ENCODE data around the gene GTF2IRD1.

The GTF2IRD1 gene

DNA sequence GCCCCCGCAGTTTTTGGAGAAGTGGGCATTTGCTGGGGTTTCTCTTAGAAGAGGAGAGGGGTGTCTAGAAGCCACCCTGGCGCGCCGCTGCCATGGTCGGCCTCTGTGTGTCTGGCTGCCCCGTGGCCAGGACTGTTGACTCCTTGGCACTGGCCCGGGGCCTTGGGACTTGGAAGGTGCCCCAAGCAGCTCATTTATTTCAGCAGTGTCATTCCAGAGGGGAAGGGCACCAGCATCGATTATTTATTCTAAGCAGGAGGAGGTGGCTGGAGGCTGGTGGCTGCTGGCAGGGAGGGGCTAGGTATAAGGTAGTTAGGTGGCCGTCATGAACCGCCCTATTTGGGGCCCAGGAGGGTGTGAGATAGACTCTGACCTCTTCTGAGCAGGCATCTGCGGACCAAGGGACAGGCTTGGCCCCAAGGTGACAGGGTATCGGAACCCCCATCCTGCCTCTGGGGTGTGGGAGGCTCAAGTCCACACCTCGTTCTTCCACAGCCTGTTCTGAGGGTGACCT lies 1.6 kb downstream of the GTF2IRD1 start:
- H4K20me1 ChIP-seq: peaks cover 2 to 56% (median 37%) of the 10 kb centered on the region in 11 experiments; a peak in 15 of 22 replicates
- peak overlapping the region; percentile 38 to 90 (median 84); a peak in 20 of 22 replicates for H3K9ac ChIP-seq
- no peak for TF ChIP-seq Cebpa-rat (IDR thresholded peaks at IDR 0.05)
- H3K4me1 ChIP-seq: peaks cover 27 to 45% (median 34%) of the 10 kb centered on the region in 10 experiments
- H3K9me3 ChIP-seq (replicated peaks in 1 of 11): peaks cover 0 to 13% (median 9%) of the 10 kb centered on the region in 11 experiments; a peak in 12 of 22 replicates
- no peaks in the 10 kb centered on the region for H3K27me3 ChIP-seq
- H3K27ac ChIP-seq: peak overlapping the region in 8 of 11 experiments; percentile 78 to 85 (median 82); a peak in 16 of 22 replicates
- peak overlapping the region; percentile 82 to 97 (median 93) for H3K4me2 ChIP-seq
- peak overlapping the region in 9 of 10 experiments; percentile 68 to 80 (median 74); a peak in 17 of 20 replicates for H3K4me3 ChIP-seq
- peaks cover 0 to 9% (median 0%) of the 10 kb centered on the region in 11 experiments; a peak in 2 of 22 replicates for H3K36me3 ChIP-seq

DNA sequence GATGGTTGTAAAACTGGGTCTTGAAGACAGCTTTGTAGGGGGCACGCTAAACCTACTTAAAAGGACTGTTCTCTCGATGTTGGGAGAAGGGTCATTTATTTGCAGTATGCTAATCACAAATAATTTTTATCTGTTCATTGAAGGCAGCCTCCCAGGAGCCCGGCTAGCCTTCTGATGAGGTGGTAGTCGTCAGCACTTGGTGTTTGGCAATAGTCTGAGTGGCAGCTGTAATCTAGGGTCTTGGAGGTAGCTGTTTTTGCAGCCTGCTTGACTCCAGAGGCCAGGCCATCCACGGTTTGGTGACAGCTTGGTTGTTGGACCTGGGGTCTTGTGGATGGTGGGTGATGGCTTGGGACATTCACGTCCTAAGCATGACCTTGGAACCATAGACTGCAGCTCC lies 2.2 kb downstream of the GTF2IRD1 start:
- peak overlapping the region; percentile 82 to 97 (median 93) for H3K4me2 ChIP-seq
- H3K27ac ChIP-seq: peak overlapping the region in 7 of 11 experiments; percentile 81 to 85 (median 82); a peak in 12 of 22 replicates
- no peaks in the 10 kb centered on the region for H3K27me3 ChIP-seq
- peaks cover 5 to 62% (median 43%) of the 10 kb centered on the region in 11 experiments; a peak in 18 of 22 replicates for H4K20me1 ChIP-seq
- TF ChIP-seq Cebpa-rat (IDR thresholded peaks at IDR 0.05): 0 out of 22 replicates have a peak, but pooled peaks of 1 of the 11 experiments have one; percentile 23
- H3K9me3 ChIP-seq (replicated peaks in 1 of 11): peaks cover 0 to 13% (median 9%) of the 10 kb centered on the region in 11 experiments; a peak in 12 of 22 replicates
- peaks cover 0 to 12% (median 0%) of the 10 kb centered on the region in 11 experiments; a peak in 3 of 22 replicates for H3K36me3 ChIP-seq
- H3K9ac ChIP-seq: peak overlapping the region in 9 of 11 experiments; percentile 38 to 90 (median 85); a peak in 14 of 22 replicates
- peak overlapping the region in 7 of 10 experiments; percentile 70 to 80 (median 75); a peak in 6 of 20 replicates for H3K4me3 ChIP-seq
- peaks cover 27 to 45% (median 35%) of the 10 kb centered on the region in 10 experiments for H3K4me1 ChIP-seq

DNA sequence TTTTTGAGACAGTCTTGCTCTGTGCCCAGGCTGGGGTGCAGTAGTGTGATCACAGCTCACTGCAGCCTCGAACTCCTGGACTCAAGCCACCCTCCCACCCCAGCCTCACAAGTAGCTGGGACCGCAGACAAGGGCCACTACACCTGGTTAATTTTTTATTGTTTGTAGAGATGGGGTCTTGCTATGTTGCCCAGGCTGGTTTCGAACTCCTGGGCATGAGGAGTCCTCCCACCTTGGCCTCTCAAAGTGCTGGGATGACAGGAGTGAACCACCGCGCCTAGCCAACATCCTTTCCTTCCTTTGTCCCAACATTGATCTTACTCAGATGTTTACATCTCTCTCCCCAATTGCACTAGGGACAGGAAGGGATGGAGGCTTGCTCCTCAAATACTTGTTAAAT lies 3.3 kb downstream of the GTF2IRD1 start:
- TF ChIP-seq Cebpa-rat (IDR thresholded peaks at IDR 0.05): no peak
- peak overlapping the region in 10 of 11 experiments; percentile 8 to 97 (median 91); a peak in 12 of 22 replicates for H3K4me2 ChIP-seq

DNA sequence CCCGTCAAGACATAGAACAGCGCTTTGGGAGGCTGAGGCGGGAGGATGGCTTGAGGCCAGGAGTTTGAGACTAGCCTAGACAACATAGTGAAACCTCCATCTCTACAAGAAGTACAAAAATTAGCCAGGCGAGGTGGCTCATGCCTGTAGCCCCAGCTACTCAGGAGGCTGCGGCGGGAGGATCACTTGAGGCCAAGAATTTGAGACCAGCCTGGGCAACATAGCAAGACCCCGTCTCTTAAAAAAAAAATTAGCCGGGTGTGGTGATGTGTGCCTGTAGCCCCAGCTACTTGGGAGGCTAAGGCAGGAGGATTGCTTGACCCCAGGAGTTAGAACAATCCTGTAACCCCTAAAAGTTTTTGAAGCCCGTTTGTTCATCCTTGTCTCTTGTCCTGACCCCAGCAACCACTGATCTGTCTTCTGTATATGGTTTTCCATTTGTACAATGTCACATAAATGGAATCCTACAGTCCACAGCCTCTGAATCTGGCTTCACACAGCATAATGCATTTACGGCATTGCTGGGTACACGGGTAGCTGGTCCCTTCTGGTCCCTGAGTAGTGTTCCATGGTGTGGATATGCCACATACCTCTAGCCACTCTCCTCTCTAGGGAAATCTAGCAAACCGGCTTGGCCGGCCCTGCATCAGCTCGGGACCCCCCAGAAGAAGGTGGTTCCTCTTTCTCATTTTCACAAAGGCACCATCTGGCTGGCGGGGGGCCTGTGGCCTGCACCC lies 8.4 kb downstream of the GTF2IRD1 start:
- TF ChIP-seq Cebpa-rat (IDR thresholded peaks at IDR 0.05): no peak

More for the DNA sequence above, 3.3 kb downstream of the GTF2IRD1 start:
- 0 out of 22 replicates have a peak overlapping the region, but pooled peaks of 1 of the 11 experiments have one; percentile 28 for H3K9ac ChIP-seq
- H3K9me3 ChIP-seq (replicated peaks in 1 of 11): peaks cover 0 to 8% (median 6%) of the 10 kb centered on the region in 11 experiments; a peak in 12 of 22 replicates
- H3K36me3 ChIP-seq: peaks cover 0 to 14% (median 0%) of the 10 kb centered on the region in 11 experiments; a peak in 3 of 22 replicates
- H3K4me1 ChIP-seq: peaks cover 29 to 47% (median 37%) of the 10 kb centered on the region in 10 experiments
- H3K4me3 ChIP-seq: no peak overlapping the region
- no peaks in the 10 kb centered on the region for H3K27me3 ChIP-seq
- H4K20me1 ChIP-seq: peaks cover 13 to 73% (median 54%) of the 10 kb centered on the region in 11 experiments; a peak in 20 of 22 replicates
- peak overlapping the region in 4 of 11 experiments; percentile 10 to 82 (median 31); a peak in 4 of 22 replicates for H3K27ac ChIP-seq

DNA sequence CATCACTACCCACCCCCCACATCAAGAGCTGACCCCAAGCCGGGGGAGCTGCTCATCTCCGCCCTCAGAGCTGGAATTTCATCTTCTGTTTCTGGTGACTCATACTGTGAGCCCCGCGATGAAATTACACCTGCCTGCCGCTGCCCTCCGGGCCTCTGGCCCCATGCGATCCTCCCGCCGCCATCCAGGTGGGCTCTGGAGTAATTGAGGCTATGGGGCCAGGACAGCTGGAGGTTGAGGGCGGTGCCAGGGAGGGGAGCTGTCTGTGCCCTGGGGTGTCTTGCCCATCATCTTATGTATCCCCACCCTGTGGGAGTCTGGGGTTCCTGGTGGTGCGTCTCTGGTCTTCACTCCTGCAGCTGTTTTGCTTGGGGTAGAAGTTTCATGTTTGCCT lies 9.0 kb downstream of the GTF2IRD1 start:
- no peaks in the 10 kb centered on the region for H3K9me3 ChIP-seq (replicated peaks in 1 of 11)
- no peaks in the 10 kb centered on the region for H3K27me3 ChIP-seq
- peaks cover 34 to 99% (median 88%) of the 10 kb centered on the region in 11 experiments; a peak in 21 of 22 replicates for H4K20me1 ChIP-seq
- H3K4me1 ChIP-seq: peaks cover 0 to 59% (median 42%) of the 10 kb centered on the region in 10 experiments; a peak in 17 of 20 replicates
- peaks cover 0 to 9% (median 0%) of the 10 kb centered on the region in 11 experiments; a peak in 3 of 22 replicates for H3K36me3 ChIP-seq
- TF ChIP-seq Cebpa-rat (IDR thresholded peaks at IDR 0.05): no peak
- 0 out of 22 replicates have a peak overlapping the region, but pooled peaks of 1 of the 11 experiments have one; percentile 3 for H3K9ac ChIP-seq
- peak overlapping the region in 9 of 11 experiments; percentile 34 to 61 (median 44); a peak in 17 of 22 replicates for H3K4me2 ChIP-seq
- no peak overlapping the region for H3K4me3 ChIP-seq
- H3K27ac ChIP-seq: no peak overlapping the region

More for the DNA sequence above, 8.4 kb downstream of the GTF2IRD1 start:
- Histone ChIP-seq H3K9ac (0 out of 22 replicates have a peak overlapping the region, but pooled peaks of 1 of the 11 experiments have one; percentile 3), H3K4me3 (no peak overlapping the region), H4K20me1 (peaks cover 34 to 99% (median 93%) of the 10 kb centered on the region in 11 experiments; a peak in 21 of 22 replicates), H3K36me3 (peaks cover 0 to 12% (median 0%) of the 10 kb centered on the region in 11 experiments; a peak in 4 of 22 replicates), H3K27ac (no peak overlapping the region), H3K9me3 (replicated peaks in 1 of 11) (no peaks in the 10 kb centered on the region), H3K4me1 (peaks cover 0 to 63% (median 44%) of the 10 kb centered on the region in 10 experiments; a peak in 17 of 20 replicates), H3K4me2 (peak overlapping the region in 9 of 11 experiments; percentile 34 to 61 (median 44); a peak in 17 of 22 replicates), H3K27me3 (no peaks in the 10 kb centered on the region)

DNA sequence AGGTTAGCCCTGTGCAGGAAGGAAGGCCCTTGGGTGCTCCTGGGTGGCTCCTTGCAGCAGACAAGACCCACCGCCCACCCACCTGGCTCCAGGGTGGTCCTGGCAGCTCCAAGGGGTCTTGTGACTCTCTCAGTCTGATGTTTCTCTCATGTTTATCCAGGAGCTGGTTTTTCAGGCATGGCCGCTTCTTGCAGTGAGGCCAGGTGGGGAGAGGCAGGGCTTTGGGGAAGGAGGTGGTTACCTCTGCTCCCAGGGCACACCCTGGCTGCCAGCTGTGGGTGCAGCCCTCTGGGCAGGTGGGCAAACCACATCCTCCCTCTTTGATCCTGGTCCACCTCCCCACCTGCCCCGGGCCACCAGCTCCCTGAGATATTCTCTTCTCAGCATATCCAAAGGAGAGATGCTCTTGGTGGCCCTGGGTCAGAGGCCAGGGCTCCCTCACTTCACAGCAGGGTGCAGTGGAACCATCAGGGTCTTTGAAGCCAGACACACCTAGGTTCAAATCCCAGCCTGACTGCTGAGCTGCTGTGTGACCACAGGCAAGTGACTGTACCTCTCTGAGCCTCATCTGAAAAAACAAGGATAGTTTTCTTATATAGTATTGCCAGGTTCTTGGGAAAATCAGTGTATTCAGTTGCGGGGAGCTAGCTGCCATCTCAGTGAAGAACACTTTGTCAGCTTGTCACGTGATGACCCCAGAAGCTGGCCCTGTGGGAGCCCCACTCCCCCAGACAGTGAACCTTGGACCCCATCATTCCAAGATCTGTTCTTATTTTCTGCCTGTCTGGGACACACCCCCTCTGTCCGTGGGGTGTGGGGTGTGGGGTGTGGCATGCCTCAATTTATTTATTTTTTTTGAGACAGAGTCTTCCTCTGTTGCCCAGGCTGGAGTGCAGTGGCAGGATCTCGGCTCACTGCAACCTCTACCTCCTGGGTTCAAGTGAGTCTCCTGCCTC lies 11.5 kb downstream of the GTF2IRD1 start:
- Histone ChIP-seq H3K4me3 (no peak overlapping the region), H3K27ac (no peak overlapping the region), H3K4me1 (peaks cover 0 to 59% (median 40%) of the 10 kb centered on the region in 10 experiments; a peak in 17 of 20 replicates), H3K9ac (no peak overlapping the region), H3K36me3 (peaks cover 0 to 18% (median 0%) of the 10 kb centered on the region in 11 experiments; a peak in 2 of 22 replicates), H4K20me1 (peaks cover 34 to 87% (median 70%) of the 10 kb centered on the region in 11 experiments; a peak in 21 of 22 replicates), H3K9me3 (replicated peaks in 1 of 11) (no peaks in the 10 kb centered on the region), H3K27me3 (no peaks in the 10 kb centered on the region), H3K4me2 (peak overlapping the region in 4 of 11 experiments; percentile 10 to 30 (median 12); a peak in 4 of 22 replicates)
- TF ChIP-seq Cebpa-rat (IDR thresholded peaks at IDR 0.05): no peak

DNA sequence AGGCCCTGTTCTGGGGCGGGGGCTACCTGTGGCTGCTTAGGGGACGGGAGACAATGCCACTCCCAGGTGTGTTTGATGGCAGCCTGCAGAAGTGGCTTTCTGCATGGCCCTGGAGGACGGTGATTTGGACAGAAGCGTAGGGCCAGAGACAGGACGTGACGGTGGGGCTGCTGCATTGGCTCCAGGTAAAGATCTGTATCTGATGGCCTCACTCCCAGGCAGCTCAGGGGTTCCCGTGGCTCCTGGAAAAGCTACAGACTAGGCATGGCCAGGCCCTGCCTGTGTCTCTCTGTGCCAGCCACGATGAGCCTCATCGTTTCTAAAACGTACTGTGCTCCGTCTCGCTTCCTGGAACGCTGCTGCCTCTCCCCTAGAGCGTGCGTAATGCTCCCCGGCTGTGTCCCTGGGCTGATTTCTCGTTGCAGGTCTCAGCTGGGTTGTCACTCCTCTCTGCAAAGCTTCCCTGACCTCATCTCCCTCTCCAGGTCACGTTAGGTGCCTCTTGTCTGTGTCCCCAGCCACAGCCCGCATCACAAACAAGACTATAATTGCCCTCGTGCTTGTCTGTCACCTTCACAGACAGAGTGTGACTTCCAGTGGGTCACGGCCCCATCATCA lies 12.6 kb downstream of the GTF2IRD1 start:
- H3K27me3 ChIP-seq: no peaks in the 10 kb centered on the region
- no peak overlapping the region for H3K4me3 ChIP-seq
- no peak overlapping the region for H3K9ac ChIP-seq
- H3K4me1 ChIP-seq: peaks cover 0 to 54% (median 40%) of the 10 kb centered on the region in 10 experiments; a peak in 17 of 20 replicates
- peaks cover 0 to 13% (median 0%) of the 10 kb centered on the region in 11 experiments; a peak in 2 of 22 replicates for H3K36me3 ChIP-seq
- no peak for TF ChIP-seq Cebpa-rat (IDR thresholded peaks at IDR 0.05)
- H3K4me2 ChIP-seq: peak overlapping the region in 3 of 11 experiments; percentile 15 to 25 (median 24); a peak in 2 of 22 replicates
- peak overlapping the region in 1 of 11 experiments; percentile 19; a peak in 1 of 22 replicates for H3K27ac ChIP-seq
- peaks cover 0 to 3% (median 0%) of the 10 kb centered on the region in 11 experiments; a peak in 1 of 22 replicates for H3K9me3 ChIP-seq (replicated peaks in 1 of 11)
- H4K20me1 ChIP-seq: peaks cover 29 to 87% (median 60%) of the 10 kb centered on the region in 11 experiments; a peak in 21 of 22 replicates

All from BLaER1 treated with 17β-estradiol and CSF1 and Interleukin-3, amounts not matched to agents 10 nM and 100 nM (cell line).